CD4-positive, alpha-beta T cell treated with Interferon alpha-2 for 1 hour (primary cell): ENCODE results near the gene KDM4B.
"Not testable (repeated sequence)": the region's sequence is repeated elsewhere in the genome, so short reads cannot be mapped to it uniquely, and the experiment has no call there.

ENCODE experiments used
- DNase-seq, 2 donors: peaks; one replicate each; pipeline ENCODE4 v3.0.0-alpha.2; 2020 to 2022

The KDM4B gene

GRCh38 chr19:4969292-4969771, 419 bp downstream of the KDM4B start:
- no peak for DNase-seq

- DNase-seq: peak in 1 of 2 donors; percentile 23
These were observed 1.0 kb downstream of the KDM4B start for GRCh38 chr19:4969772-4970531.

- peak in 1 of 2 donors; percentile 7 for DNase-seq
These were observed 1.9 kb downstream of the KDM4B start for GRCh38 chr19:4970558-4971423.

GRCh38 chr19:4971424-4971793, 2.5 kb downstream of the KDM4B start:
- peak in 1 of 2 donors; percentile 36 for DNase-seq

- no peak for DNase-seq
These were observed 3.0 kb downstream of the KDM4B start for GRCh38 chr19:4971816-4972495.

GRCh38 chr19:4972509-4973230, 3.8 kb downstream of the KDM4B start:
- no peak for DNase-seq

- DNase-seq: no peak
These were observed 6.1 kb downstream of the KDM4B start for GRCh38 chr19:4974880-4975469.

GRCh38 chr19:4975601-4976000, 6.7 kb downstream of the KDM4B start:
- not testable (repeated sequence) for DNase-seq

GRCh38 chr19:4976401-4977298, 7.7 kb downstream of the KDM4B start:
- peak; percentile 28 to 68 for DNase-seq

- no peak for DNase-seq
These were observed 8.6 kb downstream of the KDM4B start for GRCh38 chr19:4977299-4978174.

- no peak for DNase-seq
These were observed 10.4 kb downstream of the KDM4B start for GRCh38 chr19:4979211-4979807.

- DNase-seq: no peak
These were observed 11.2 kb downstream of the KDM4B start for GRCh38 chr19:4980067-4980466.

- no peak for DNase-seq
These were observed 12.1 kb downstream of the KDM4B start for GRCh38 chr19:4980838-4981680.

- DNase-seq: no peak
These were observed 12.7 kb downstream of the KDM4B start for GRCh38 chr19:4981681-4981958.

- DNase-seq: no peak
These were observed 14.6 kb downstream of the KDM4B start for GRCh38 chr19:4983346-4984105.

- no peak for DNase-seq
These were observed 15.1 kb downstream of the KDM4B start for GRCh38 chr19:4984106-4984380.

- DNase-seq: no peak
These were observed 15.6 kb downstream of the KDM4B start for GRCh38 chr19:4984438-4984990.

- DNase-seq: no peak
These were observed 16.7 kb downstream of the KDM4B start for GRCh38 chr19:4985551-4985991.
